Activated CD8-positive, alpha-beta memory T cell treated with anti-CD3 and anti-CD28 coated beads, Interleukin-2, amount 50 U/mL, for 48 hours (primary cell): Measurements from ENCODE around the gene USP37.
"Not testable (repeated sequence)": the region's sequence is repeated elsewhere in the genome, so short reads cannot be mapped to it uniquely, and the experiment has no call there.

Experiments used
- DNase-seq: peaks from one replicate; pipeline ENCODE4 v3.0.0-alpha.2; 2020

Gene USP37

DNA sequence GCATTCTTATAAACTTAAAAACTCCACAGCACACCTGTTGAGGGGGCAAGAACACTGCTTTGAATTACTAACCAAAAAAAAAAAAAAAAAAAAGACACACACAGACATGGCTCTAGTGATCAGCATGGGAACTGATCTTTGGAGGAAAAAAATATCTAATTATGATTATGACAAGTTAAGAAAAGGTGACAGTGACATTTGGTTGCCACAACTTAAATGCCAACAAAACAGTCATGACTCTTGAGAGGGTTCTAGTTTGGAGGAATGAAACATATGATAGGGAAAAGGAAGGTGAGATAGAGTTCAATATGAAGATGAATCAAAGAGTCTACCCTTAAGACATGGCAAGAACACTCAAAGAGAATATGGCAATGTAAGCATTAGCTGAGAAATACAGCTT is 20.6 kb downstream of the USP37 start:
- DNase-seq = no peak

- no peak for DNase-seq
These were observed 22.1 kb downstream of the USP37 start for GRCh38 chr2:218546012-218546411.

- no peak for DNase-seq
These were observed 28.1 kb downstream of the USP37 start for GRCh38 chr2:218540015-218540414.

- no peak for DNase-seq
These were observed 31.2 kb downstream of the USP37 start for GRCh38 chr2:218536804-218537494.

GRCh38 chr2:218529990-218530389 is 38.2 kb downstream of the USP37 start:
- DNase-seq = no peak

- DNase-seq = not testable (repeated sequence)
These were observed 39.7 kb downstream of the USP37 start for GRCh38 chr2:218528409-218528808.

DNA sequence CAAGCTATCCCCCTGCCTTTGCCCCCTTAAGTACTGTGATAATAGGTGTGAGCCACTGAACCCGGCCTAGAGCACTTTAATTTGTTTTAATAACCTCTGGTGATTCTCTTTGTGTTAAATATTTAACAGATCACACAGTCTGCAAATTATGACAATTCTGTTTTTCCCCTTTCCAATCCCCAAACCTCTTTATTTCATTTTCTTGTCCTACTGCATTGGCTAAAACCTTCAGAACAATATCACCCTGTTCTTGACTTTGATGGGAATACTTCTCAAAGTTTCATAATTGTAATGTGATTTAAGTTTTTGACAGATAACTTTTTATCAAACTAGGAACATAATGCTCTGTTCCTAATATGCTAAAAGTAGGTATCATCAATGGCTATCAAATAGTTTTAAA is 44.5 kb downstream of the USP37 start:
- DNase-seq = no peak

DNA sequence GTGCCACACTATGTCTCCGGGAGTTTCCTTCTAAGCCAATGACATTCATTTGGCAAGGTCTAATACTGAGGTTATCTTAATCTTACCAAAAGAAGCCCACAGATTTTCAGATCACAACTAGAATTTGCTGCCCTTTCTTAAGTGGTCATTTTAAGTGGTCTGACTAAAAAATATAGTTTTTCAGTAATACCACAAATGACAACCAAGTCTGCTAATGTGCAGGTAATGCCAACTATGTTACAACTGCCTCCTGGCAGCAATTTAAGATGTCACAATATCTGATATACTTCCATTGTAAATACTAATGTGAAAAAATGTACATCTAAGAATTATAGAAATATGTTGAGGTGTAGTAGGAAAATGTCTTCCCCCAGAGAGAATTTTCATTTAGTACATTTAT is 49.3 kb downstream of the USP37 start:
- DNase-seq = no peak

GRCh38 chr2:218517434-218518206 is 50.5 kb downstream of the USP37 start:
- DNase-seq = no peak

GRCh38 chr2:218516614-218517013 is 51.5 kb downstream of the USP37 start:
- DNase-seq = no peak

DNA sequence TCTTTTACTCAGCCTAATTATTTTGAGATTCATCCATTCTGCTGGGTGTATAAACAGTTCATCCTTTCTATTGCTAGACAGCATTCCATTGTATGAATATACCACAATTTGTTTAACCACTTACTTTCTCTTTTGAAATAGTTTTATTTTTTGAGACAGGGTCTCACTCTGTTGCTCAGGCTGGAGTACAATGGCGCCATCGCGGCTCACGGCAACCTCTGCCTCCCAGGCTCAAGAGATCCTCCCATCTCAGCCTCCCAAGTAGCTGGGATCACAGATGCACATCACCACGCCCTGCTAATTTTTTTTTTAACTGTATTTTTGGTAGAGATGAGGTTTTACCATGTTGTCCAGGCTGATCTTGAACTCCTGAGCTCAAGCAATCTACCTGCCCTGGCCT is 54.5 kb downstream of the USP37 start:
- no peak for DNase-seq

- no peak for DNase-seq
These were observed 59.9 kb downstream of the USP37 start for GRCh38 chr2:218508299-218508698.

- DNase-seq = no peak
These were observed 62.3 kb downstream of the USP37 start for GRCh38 chr2:218505754-218506371.

DNA sequence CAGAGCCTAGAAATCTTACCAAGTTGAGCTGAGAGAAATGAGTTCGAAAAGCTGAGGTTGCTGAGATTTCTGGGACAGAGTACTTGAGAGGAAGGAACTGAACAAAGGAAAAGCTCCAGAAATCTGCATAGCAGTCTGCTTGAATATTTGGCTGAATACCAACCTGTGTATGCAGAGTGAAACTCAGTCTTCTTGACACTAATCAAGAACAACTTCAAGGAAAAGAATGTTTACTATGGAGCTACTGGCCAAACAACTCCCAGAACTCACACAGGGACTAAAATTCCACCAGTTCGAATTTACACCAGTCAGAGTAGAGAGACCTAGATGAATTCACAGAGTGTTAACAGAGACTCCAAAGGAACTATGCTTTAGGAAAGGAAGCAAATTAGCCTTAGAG is 66.5 kb downstream of the USP37 start:
- DNase-seq = no peak

DNA sequence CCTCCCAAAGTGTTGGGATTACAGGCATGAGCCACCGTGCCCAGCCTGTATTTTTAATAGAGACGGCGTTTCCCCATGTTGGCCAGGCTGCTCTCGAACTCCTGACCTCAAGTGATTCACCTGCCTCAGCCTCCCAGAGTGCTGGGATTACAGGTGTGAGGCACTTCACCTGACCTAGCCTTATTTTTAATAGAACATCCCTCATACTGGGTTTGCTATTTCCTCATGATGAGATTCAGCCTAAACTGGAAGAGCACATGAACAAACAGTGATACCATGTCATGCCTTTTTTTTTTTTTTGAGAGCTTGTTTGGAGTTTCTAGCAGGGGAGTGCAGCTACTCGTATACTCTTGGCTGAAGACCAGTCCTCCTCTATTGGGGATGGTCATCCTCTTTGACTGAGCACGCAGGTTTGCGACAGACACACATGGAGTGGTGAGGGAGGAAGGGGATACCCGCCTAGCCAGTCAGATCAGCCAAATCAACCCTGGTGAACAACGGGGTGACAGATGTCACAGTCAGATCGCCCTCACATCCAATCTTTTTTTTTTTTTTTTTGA is 67.6 kb downstream of the USP37 start:
- DNase-seq = no peak

GRCh38 chr2:218485986-218486667 is 82.0 kb downstream of the USP37 start:
- DNase-seq = no peak

DNA sequence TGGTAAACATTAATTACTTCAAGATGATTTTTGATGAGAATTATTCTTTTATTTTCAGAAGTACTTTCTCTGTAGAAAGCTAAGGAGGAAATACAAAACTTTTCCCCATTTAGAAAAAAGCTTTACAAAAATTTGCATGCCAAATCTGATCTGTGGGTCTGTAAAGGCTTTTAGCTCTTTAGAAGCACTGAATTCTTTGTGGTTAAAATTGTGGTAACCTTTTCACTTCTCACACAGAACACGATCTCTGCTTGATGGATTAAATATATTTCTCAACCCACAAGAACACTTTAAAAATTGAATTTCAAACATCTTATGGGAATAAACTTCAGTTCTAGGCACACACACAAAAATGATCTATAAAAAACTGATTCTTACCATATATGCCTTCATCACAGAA is 85.5 kb downstream of the USP37 start:
- DNase-seq = no peak

- no peak for DNase-seq
These were observed 88.6 kb downstream of the USP37 start for GRCh38 chr2:218479595-218479994.

- no peak for DNase-seq
These were observed 89.6 kb downstream of the USP37 start for GRCh38 chr2:218478544-218478943.

DNA sequence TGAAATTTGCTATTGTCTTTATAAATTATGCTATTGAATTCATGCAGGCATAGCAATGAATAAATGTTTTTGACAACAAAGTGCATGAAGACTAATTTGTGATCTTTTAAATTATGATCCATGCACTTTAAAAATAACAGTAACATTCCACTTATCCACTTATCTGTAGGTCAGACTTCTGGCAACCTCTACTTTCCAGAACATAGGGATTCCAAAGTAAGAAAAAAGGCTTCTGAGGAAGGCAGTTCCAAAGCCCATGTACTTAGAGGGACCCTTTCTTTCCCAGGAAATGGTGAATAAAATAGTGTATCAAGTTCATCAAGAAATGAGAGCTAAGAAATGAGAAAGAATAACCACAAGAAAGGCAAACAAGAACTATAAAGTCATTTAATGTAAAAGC is 90.9 kb downstream of the USP37 start:
- DNase-seq = no peak

- no peak for DNase-seq
These were observed 91.5 kb downstream of the USP37 start for GRCh38 chr2:218476676-218477075.

DNA sequence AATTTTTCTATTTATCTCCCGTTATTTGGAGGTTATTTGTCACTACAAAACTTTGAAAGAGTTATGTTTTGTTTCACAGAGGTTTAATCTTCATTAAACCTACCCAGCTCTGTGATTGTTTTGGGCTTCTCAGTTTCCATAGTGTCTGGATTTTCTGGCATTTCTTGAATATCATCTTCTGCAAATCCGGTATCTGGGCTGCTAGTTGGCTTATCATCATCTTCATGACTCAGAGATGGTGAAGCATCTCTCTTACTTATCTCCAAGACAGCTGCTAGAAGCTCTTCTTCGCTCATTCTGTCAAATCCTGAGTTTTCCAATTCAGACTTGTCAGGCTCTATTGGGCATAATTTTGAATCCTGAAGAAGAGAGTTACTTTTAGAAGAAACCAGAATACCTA is 93.6 kb downstream of the USP37 start:
- no peak for DNase-seq

DNA sequence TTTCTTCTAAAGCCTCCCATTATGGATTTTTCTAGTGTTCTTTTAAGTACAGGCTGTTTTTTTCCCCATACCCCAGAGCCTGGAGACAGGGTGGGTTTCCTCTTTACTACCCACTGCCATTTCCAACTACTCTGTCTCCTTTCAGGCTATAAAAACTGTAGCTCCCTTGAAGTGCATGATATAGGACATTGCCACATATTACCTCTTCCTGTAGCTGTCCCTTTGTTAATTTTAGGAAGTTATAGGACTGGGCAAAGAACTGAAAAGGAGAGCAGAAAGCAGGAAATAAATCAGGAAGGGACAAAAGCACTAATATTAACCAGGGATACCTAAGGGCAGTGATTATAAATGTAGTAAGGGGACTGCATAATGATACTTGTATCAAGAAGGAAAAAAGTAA is 95.2 kb downstream of the USP37 start:
- DNase-seq = no peak
